Stimulated activated CD4-positive, alpha-beta T cell treated with anti-CD3 and anti-CD28 coated beads, Interleukin-2, amount 100 ng/mL, for 24 hours (primary cell): Measurements from ENCODE around the gene PRODH2.
"Not testable (repeated sequence)": the region's sequence is repeated elsewhere in the genome, so short reads cannot be mapped to it uniquely, and the experiment has no call there.

Experiments used
- DNase-seq, 2 donors: peaks; one replicate each; pipeline ENCODE4 v3.0.0-alpha.2; 2020

PRODH2 gene

GRCh38 chr19:35842666-35843272 lies 30.1 kb upstream of the PRODH2 start:
- DNase-seq = no peak

GRCh38 chr19:35841961-35842595 lies 29.4 kb upstream of the PRODH2 start:
- no peak for DNase-seq

GRCh38 chr19:35836096-35836495 lies 23.5 kb upstream of the PRODH2 start:
- DNase-seq = not testable (repeated sequence)

GRCh38 chr19:35833972-35834371 lies 21.3 kb upstream of the PRODH2 start:
- DNase-seq = no peak

GRCh38 chr19:35832054-35832453 lies 19.4 kb upstream of the PRODH2 start:
- no peak for DNase-seq

- no peak for DNase-seq
These were observed 18.3 kb upstream of the PRODH2 start for GRCh38 chr19:35830986-35831385.

- DNase-seq = peak; percentile 57 to 70
These were observed 16.2 kb upstream of the PRODH2 start for GRCh38 chr19:35828692-35829301.

GRCh38 chr19:35824150-35824549 lies 11.5 kb upstream of the PRODH2 start:
- no peak for DNase-seq

- DNase-seq = no peak
These were observed 9.9 kb upstream of the PRODH2 start for GRCh38 chr19:35822579-35822978.

- DNase-seq = no peak
These were observed 5.8 kb upstream of the PRODH2 start for GRCh38 chr19:35818445-35818844.

GRCh38 chr19:35816846-35817245 lies 4.2 kb upstream of the PRODH2 start:
- DNase-seq = no peak

GRCh38 chr19:35816262-35816661 lies 3.6 kb upstream of the PRODH2 start:
- DNase-seq = no peak

GRCh38 chr19:35813043-35813890 lies 622 bp upstream of the PRODH2 start:
- DNase-seq = no peak

- no peak for DNase-seq
These were observed 1.1 kb downstream of the PRODH2 start for GRCh38 chr19:35811317-35812219.

GRCh38 chr19:35807633-35808032 lies 5.0 kb downstream of the PRODH2 start:
- DNase-seq = no peak

- no peak for DNase-seq
These were observed 6.0 kb downstream of the PRODH2 start for GRCh38 chr19:35806597-35806996.

- no peak for DNase-seq
These were observed 7.0 kb downstream of the PRODH2 start for GRCh38 chr19:35805526-35806102.

- no peak for DNase-seq
These were observed 10.8 kb downstream of the PRODH2 start for GRCh38 chr19:35801828-35802227.

- DNase-seq = peak in 1 of 2 donors; percentile 26
These were observed 15.0 kb downstream of the PRODH2 start for GRCh38 chr19:35797663-35798062.

GRCh38 chr19:35796645-35797542 lies 15.8 kb downstream of the PRODH2 start:
- DNase-seq = no peak

GRCh38 chr19:35795564-35795963 lies 17.1 kb downstream of the PRODH2 start:
- DNase-seq = not testable (repeated sequence)
